Retinal pigment epithelial cell (primary cell): ENCODE measurements around the gene TRAK2.

Experiments used
- DNase-seq: peaks from one replicate; pipeline ENCODE4 v3.0.0-alpha.2; 2010; ENCODE audit warnings: low read depth
- H3K4me3 ChIP-seq: 2 replicates; pipeline ENCODE4 v1.5.1; 2011; ENCODE audit warnings: mild to moderate bottlenecking, low read length, control low read depth, moderate library complexity
- CTCF ChIP-seq: conservative IDR thresholded peaks from 2 replicates; pipeline ENCODE4 v1.5.1; 2011; ENCODE audit warnings: low read depth, low read length, control low read depth, inconsistent platforms

The TRAK2 gene

GRCh38 chr2:201366146-201366545 lies 85.1 kb downstream of the TRAK2 start:
- H3K4me3 ChIP-seq: no peak overlapping the region
- TF ChIP-seq CTCF: no peak
- no peak for DNase-seq

GRCh38 chr2:201363857-201364560 lies 87.2 kb downstream of the TRAK2 start:
- no peak for DNase-seq
- H3K4me3 ChIP-seq: no peak overlapping the region
- TF ChIP-seq CTCF: peak; percentile 85

GRCh38 chr2:201362396-201362795 lies 88.9 kb downstream of the TRAK2 start:
- no peak for DNase-seq

GRCh38 chr2:201361078-201361733 lies 90.1 kb downstream of the TRAK2 start:
- no peak for DNase-seq
- H3K4me3 ChIP-seq: no peak overlapping the region
- no peak for TF ChIP-seq CTCF

More at GRCh38 chr2:201362396-201362795, 88.9 kb downstream of the TRAK2 start:
- no peak for TF ChIP-seq CTCF
- H3K4me3 ChIP-seq: no peak overlapping the region

GRCh38 chr2:201360256-201360655 lies 91.0 kb downstream of the TRAK2 start:
- DNase-seq: no peak
- no peak for TF ChIP-seq CTCF
- no peak overlapping the region for H3K4me3 ChIP-seq

GRCh38 chr2:201358684-201359083 lies 92.6 kb downstream of the TRAK2 start:
- no peak for TF ChIP-seq CTCF

GRCh38 chr2:201357221-201357620 lies 94.0 kb downstream of the TRAK2 start, which contains the start of gene FLACC1:
Gene FLACC1, minus strand, starts transcription at chr2:201357345. Its CDS starts 5,941 bp downstream, at chr2:201351404.
- peak; percentile 94 for DNase-seq
- peak within 1 kb of the TSS; percentile 7 for H3K4me3 ChIP-seq
- TF ChIP-seq CTCF: no peak

More at GRCh38 chr2:201358684-201359083, 92.6 kb downstream of the TRAK2 start:
- no peak for DNase-seq
- H3K4me3 ChIP-seq: no peak overlapping the region
